GM18502 (cell line): ENCODE results near the gene RUNX3.

Source experiments
- ATAC-seq: cut with Tn5 transposase; IDR thresholded peaks from one replicate; pipeline ENCODE4 v1.9.1; 2021; ENCODE audit warnings: mild to moderate bottlenecking; ENCODE audit not compliant: unreplicated experiment, poor library complexity

Gene RUNX3

DNA sequence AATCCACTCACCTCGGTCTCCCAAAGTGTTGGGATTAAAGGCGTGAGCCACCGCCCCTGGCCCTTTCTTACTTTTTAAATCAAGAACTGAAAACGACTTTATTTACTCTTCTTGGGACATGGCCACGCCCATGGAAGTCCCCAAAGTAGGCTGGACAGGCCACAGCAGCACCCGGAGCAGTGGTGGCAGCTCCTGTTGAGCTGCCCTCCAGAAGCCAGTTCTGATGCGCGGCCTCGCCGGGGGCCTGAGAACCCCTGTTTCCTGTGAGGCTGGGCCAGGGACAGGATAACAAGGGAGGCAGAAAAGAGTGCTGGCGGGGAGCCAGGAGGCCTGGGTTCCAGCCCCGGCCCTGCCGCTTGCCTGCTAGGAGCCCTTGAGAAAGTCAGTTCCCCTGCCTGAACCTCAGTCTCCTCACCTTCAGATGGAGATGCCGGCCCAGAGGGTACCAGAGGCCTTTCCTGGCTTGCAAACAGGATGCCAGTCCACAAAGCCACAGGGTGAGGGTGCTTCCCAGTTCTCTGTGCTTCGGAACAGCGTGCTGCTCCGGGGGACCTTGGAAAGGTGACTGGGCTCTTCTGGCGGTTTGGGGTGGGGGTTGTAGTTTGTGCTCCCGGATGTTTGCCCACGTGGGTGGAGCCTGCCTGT lies 59.4 kb downstream of the RUNX3 start:
- ATAC-seq: no peak

DNA sequence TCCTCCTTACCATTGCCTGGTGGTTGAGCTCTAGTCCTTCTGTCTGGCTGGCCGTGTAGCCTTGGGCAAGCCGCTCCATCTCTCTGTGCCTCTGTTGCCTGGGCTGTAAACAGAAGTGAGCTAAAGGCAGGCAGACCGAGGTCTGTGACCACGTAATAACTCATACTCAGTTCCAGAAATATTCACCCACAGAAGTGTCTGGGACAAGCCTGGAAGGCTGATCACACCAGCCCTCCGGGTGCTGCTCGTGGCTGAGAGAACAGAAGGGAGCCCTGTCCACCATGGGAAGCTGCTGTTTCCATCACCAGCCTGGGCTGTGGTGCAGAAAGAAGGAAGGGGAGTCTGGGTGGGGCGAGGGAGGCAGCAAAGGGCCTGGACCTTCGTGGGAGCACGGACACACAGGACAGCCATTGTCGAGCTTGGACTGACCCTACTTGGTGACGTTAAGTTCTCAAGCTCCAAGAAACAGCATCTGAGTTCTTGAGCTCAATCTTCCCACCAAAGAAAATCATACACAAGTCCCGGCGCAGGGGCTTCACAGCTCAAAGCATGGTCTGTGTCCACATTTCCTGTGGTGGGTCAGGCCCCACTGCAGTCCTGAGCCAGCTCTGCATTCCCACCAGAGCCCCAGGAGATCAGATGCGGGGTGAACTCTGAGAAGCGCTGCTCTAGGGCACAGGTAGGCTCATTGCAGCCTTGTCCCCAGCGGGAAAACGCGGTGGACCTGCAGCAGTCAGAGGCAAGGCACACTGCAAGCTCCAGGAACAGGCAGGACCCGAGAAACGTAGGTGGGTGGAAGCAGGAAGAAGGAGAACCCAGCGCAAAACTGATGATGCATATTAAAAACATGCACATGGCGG lies 61.8 kb downstream of the RUNX3 start:
- ATAC-seq: no peak

DNA sequence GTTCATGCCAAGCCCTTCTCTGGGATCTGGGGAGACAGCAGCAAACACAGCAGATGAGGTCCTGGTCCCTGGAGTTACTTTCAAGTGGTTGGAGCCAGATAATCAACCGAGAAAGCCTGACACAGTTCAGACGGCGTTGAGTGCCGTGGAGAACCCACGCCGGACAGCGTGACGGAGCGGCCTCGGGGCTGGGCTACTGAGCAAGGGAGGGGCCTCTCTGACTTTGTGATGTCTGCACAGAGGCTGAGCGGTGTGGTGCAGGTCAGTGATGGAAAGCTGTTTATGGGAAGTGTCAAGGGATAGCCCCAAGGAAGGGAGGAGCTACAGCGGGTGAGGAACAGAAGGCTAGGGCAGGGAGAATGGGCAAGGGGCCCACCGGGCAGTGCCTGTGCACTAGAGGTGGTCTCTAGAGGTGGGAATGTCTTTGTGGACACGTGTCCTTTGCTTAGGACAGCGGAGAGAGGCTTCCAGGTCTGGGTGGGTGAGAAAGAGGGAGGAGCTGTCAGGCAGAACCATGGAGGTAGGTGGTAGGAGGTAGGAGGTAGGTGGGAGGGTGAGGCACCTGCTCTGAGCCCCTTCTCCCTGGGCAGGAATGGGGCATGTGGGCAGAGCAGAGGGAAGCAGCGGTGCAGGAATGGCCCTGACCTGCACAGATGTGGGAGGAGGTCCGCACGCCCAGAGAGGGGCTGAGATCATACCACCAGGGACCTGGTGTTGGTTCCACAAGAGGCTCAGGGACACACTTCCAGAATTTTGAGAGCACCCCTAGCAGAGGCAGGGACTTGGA lies 62.8 kb downstream of the RUNX3 start:
- ATAC-seq: no peak

DNA sequence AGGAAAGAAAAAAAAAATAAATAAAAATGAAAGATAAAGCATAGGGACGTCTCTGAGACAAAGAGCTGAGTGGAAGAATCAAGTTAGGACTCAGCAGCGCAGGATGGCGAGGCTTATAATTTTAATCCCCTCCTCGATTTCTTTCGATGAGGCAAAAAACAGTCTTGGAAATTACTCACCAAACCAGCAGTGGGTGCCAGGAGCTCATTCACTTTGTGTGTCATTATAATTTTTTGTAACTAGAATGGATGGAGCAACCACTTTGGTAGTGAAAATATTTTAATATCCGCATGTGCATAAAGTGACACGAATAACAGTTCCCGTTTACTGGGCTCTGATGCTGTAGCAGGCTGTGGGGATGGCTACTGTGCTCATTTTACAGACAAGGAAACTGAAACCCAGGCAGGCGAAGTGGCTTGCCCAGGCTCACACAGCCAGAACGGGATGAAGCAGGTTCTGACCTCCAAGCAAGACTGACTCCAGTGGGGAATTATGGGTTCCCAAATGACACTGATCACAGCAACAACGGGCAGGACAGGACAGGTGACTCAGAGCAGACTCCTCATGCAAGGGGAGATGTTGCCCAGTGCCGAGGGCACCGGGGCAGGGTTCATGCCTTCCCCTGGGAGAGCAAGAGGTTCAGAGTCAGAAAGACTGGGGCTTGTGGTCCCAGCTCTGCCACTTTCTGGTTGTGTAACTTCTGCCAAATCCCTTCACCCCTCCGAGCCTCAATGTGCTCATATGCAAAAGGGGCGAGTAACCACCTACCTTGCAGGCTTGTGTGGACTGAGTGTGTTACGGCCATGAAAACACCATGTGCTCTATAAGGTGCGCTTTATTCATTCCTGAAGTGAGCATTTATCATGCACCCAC lies 63.6 kb downstream of the RUNX3 start:
- ATAC-seq: no peak

DNA sequence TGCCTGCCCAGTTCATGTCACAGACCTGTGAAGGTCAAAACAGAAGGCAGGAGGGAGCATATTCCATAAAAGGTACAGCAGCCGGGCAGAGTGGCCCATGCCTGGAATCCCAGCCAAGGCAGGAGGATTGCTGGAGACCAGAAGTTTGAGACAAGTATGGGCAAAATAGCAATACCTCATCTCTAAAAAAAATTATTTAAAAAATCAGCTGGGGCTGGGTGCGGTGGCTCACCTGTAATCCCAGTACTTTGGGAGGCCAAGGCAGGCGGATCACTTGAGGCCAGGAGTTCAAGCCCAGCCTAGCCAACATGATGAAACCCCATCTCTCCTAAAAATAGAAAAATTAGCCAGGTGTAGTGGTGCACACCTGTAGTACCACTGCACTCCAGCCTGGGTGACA lies 64.5 kb downstream of the RUNX3 start:
- no peak for ATAC-seq

DNA sequence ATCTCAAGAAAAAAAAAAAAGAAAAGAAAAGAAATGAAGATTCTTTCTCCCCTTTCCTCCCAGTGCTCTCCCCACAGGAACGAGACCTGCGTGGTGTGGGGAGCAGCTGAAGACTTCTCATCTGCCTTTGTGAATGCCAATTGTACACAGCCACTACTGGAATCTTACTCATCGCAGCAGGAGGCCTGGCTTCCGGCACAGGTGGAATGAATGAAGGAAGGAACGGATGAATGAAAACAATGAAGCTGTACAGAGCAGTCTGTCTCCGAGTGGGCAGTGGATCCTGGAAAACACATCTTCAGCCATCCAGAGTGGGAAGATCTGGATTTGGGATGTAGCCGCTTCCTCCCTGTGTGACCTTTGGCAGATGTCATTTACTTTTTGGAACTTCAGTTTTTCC lies 64.9 kb downstream of the RUNX3 start:
- no peak for ATAC-seq

DNA sequence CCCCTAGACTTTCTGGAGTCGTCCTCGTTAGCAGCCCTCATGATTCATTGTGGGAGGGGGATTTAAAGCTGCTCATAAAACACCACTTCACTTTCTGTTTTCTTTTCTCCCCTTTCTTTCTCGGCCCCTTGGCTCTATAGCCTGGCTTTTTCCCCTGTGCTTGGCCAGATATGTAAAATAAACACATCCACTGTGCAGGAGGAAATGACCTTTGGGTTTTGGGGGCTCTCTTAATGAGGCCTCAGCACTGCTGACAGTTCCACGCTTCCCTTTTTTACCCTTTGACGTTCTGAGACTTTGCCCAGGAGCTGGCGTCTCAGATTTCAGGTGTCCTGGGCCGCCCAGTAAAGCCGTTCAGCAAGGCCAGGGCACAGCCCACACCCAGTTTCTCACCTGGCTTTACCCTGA lies 65.7 kb downstream of the RUNX3 start:
- ATAC-seq: no peak

DNA sequence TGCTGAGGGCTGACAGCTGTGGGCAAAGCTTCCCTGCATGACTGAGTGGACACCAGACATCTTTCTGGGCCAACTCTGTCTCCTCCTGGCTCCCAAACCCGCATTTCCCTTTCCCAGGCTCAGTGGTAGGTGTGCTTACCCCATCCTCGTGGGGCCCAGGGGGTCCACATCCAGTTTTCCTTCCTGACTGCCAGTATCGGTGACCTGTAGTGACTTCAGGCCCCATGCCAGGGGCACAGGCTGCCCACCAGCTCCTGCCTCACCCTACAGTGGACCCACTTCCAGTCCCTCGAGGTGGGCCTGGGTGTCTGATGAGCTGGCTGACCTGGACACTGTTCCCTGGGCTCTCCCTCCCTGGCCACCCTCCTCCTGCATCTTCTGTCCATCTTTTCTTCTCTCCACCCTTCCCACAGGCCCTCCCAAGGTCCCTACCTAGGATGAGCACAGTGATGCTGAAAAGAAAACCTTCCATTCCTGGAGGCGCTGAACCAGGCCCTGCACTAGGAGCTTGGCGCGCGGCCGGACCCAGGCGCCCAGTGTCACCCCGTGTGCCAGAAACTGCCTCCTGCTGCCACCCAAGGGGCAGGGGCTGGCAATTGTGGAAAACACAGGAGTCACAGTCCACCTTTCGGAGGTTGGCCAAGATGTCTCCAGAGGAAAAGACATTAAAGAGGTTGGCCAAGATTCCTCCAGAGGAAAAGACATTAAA lies 67.1 kb downstream of the RUNX3 start:
- no peak for ATAC-seq

DNA sequence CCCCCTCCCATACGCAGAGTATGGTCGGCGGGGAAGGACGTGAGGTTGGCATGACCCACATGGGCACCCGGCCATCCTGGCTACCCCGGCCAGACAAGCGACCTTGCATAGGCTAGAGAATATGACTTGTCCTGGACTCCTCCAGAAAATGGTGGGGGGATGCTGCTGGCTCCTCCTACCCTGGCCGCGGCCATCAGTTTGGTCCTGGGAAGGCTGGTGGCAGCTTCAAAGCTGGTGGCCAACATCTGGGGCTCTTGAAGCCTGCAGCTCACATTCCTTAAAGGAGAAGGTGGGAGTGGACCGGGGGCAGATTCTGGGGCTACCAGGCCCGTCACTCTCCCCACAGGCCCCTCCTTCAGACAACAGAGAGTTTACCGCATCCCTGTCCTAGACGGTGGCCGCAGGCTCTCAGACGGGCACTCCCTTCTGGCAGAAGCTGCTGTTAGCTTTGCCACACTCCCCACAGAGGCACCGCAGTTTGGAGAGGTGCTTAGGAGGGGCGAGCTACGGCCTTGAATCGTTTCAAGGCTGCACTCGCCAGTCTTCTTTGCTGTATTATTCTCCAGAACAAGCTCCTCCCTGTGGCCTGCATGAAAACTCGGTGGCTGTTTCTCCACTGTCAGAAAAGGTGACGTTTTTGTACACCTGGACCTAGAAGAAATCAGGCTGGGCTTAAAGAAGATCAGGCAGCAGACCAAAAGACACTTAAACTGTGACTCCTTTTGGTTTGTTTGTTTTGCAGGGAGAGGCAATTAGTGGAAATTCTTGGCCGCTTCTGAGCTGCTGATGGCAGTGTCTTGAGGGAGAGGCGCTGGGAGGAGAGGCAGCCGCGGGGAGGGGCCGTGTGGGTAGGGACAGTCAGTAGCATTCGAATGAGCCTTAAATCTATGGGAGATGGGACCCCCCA lies 68.0 kb downstream of the RUNX3 start:
- ATAC-seq: no peak

DNA sequence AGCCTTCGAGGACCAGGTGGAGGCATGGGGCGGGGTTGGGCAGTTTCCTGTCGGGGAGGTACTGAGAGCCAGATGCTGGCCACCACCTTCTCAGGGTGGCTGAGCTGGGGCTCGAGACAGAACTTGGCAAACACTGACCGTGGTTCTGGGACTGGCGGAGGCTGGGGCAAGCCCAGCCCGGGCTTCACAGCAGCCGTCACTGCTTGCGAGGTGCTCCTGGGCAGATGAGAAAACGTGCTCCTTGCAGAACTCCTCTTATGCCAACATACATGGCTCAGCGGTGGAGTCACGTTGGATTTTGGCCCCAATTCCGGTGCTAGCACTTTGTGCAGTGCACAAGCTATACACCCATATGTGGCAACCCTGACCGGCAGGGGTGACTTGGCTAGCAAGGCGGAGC lies 69.2 kb downstream of the RUNX3 start:
- ATAC-seq: no peak

DNA sequence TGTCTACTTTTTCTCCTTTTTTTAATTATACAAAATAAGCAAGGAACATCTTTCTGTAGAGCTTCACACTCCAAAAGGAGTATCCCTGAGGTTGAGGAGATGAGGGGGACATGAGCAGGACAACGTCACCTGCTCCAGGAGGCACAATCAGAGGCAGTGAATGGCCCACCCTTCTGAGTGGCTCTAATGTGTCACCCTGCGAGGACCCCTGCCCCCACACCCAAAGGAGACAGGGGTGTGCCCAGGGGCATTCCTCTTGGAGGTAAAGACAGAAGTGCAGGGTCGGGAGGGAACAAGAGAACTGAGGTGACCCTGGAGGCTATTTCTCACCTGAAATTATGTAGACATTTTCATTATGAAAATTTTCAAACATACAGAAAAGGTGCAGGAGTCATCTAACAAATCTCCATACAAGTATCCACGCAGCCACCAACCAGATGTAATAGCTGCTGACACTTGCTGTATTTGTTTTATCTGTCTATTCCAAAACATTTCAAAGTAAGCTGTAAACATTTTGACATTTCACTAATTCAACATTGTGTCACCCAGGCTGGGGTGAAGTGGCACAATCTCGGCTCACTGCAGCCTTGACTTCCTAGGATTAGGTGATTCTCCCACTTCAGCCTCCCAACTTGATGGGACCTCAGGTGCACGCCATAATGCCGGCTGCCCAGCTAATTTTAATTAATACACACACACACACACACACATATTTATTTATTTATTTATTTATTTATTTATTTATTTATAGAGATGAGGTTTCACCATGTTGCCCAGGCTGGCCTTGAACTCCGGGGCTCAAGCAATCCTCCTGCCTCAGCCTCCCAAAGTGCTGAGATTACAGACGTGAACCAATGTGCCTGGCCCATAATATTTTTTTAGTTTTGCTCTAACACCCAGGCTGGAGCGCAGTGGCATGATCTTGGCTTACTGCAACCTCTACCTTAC lies 70.7 kb downstream of the RUNX3 start:
- no peak for ATAC-seq

DNA sequence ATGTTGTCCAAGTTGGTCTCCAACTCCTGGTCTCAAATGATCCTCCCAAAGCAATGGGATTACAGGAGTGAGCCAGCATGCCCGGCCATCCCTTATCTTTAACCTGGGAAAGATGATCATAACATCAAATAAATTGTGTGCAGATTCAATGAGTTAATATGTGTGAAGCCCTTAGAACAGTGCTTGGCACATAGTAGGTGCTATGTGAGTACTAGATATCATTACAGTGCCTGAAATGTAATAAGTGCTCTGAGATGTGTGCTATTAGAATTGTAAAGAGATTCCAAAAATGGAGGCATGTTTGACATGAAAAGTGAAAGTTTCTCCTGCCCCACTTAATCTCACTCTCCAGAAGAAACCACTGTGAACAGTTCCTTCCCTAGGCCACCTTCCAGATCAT lies 71.8 kb downstream of the RUNX3 start:
- ATAC-seq: no peak

DNA sequence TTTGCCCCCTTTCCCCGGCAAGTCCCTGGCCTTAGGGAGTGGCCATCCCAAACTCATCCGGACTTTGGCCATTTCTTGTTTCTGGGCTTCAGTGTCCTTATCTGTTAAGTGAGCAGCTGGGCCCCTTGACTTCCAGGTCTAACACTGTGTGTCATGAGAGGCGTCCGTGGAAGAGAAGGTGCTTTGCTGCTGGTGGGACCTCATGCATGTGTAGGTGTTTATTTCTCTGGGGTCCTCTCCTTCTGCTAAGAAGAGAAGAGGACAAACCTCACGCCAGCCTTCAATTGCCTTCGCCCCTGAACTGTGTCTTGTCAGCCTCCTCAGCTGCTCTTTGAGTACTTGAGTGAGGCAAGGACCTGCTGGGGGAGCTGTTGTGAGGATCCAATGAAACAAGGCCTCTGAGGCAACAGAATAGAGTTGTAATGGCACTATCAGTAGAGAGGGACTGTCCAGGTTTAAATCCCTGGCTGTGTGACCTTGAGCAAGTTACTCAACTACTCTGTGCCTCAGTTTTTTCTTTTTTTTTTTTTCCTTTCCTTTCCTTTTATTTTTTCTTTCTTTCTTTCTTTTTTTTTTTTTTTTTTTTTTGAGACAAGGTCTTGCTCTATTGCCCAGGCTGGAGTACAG lies 72.5 kb downstream of the RUNX3 start:
- no peak for ATAC-seq

DNA sequence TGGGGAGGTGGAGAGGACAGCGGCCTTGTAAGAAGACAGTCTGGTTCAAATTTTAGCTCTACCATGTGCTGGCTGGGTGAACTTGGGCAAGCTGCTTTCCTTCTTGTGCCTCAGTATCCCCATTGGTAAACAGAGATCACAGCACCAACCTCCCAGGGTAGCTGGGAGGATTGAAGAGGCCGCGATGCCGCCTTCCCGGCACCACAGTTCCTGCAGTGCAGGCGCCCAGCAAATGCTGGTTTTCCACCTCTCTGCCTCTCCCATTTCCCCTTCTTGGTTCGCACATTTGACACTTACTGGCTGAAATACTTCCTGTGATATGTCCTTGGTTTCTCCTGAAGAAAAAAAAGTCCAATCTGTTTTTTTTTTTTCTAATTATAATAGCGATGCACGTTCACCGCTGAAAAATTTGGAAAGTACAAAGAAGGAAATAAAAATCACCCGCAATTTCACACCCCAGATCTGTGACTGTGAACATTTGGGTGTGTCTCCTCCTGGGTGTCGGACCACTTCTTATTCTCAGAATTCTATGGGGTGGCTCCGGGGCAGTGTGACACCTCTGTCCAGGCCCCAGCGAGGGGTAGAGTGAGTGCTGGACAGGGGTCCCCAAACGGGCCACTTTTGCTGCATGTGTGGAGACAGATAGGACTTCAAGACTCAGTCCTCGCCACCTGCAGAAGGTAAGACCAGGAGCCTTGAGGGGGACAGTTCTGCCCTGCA lies 73.1 kb downstream of the RUNX3 start:
- ATAC-seq: no peak

DNA sequence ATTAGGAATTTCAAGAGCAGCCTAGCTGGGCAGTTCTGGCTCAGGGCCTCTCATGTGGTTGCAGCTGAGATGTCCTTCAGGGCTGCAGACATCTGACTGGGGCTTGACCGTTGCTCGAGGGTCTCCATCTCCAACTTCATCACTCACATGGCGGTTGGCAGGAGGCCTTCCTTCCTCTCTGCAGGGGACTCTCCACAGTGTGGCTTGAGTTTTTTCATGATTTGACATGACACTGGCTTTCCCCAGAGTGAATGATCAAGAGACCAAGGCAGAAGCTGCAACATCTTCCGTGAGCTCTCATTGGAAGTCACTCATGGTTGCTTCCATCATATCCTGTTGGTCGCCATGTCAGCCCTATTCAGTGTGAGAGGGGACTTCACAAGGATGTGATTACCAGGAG lies 74.6 kb downstream of the RUNX3 start:
- no peak for ATAC-seq

DNA sequence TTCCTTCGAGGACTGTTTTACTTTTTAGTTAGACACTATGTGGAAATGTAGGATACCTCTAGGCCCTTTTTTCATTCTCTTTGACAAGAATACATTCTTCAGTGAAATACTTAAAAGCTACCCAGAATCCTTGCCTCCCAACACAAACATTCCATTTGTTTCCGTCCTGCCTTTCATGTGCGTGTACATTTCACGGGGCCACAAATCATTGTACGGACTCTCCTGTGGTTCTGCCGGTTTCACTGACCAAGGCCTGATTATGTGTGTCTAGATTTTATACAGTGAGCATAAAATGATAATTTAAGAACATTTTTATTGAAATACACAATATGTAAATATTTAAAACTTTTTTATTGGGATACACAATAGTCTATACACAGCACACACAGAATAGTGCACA lies 76.4 kb downstream of the RUNX3 start:
- no peak for ATAC-seq
